Measurements from ENCODE around the gene VSIG1.

VSIG1 gene

GRCh38 chrX:108123591-108124366 is 78.9 kb downstream of the VSIG1 start:
- no peak for TF ChIP-seq Cebpa-rat (IDR thresholded peaks at IDR 0.05)
- Histone ChIP-seq H3K27ac (no peak overlapping the region), H3K4me3 (no peak overlapping the region), H3K9ac (no peak overlapping the region), H3K36me3 (no peaks in the 10 kb centered on the region), H3K4me1 (no peaks in the 10 kb centered on the region), H4K20me1 (peaks cover 6% of the 10 kb centered on the region; the same call in 1 of the 2 replicates), H3K4me2 (no peak overlapping the region), H3K27me3 (peaks cover 96% of the 10 kb centered on the region), H3K9me3 (no peaks in the 10 kb centered on the region)

- peaks cover 88% of the 10 kb centered on the region for H3K27me3 ChIP-seq
- no peaks in the 10 kb centered on the region for H3K4me1 ChIP-seq
- no peak overlapping the region for H3K9ac ChIP-seq
- H4K20me1 ChIP-seq, result peaks cover 6% of the 10 kb centered on the region; the same call in 1 of the 2 replicates
- H3K4me3 ChIP-seq, result no peak overlapping the region
- H3K27ac ChIP-seq, result no peak overlapping the region
- peaks cover 6% of the 10 kb centered on the region; the same call in 1 of the 2 replicates for H3K36me3 ChIP-seq
- TF ChIP-seq Cebpa-rat (IDR thresholded peaks at IDR 0.05), result no peak
- no peaks in the 10 kb centered on the region for H3K9me3 ChIP-seq
- no peak overlapping the region for H3K4me2 ChIP-seq
These were observed 81.8 kb downstream of the VSIG1 start for GRCh38 chrX:108126661-108127060.

DNA sequence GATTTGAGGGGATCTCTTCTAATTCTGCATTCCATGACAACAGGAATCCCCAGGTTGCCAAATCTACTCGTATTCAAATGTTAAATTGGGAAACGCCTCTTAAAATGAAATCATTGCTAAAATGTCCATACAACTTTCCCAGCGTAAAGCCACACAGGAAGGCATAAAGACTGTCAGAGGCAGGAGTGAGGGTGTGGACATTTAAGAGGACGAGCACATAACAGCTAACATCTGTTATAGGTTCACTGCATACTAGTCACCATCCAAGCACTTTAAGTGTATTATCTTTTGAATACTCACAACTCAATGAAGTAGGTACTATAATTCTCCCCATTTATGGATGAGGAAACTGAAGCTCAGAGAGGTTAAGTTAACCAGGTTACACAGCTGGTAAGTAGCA is 82.3 kb downstream of the VSIG1 start:
- H3K4me2 ChIP-seq, result no peak overlapping the region
- TF ChIP-seq Cebpa-rat (IDR thresholded peaks at IDR 0.05), result no peak

More for the DNA sequence above, 82.3 kb downstream of the VSIG1 start:
- Histone ChIP-seq H3K27me3 (peaks cover 88% of the 10 kb centered on the region), H3K9ac (no peak overlapping the region), H4K20me1 (peaks cover 6% of the 10 kb centered on the region; the same call in 1 of the 2 replicates), H3K4me3 (no peak overlapping the region), H3K36me3 (peaks cover 11% of the 10 kb centered on the region; the same call in 1 of the 2 replicates), H3K4me1 (no peaks in the 10 kb centered on the region), H3K9me3 (no peaks in the 10 kb centered on the region; the same call in 1 of the 2 replicates), H3K27ac (no peak overlapping the region)
